IMR-90 (cell line): ENCODE results near the gene SHISA3.

ENCODE experiments used
- RAD21 ChIP-seq: IDR thresholded peaks from 2 replicates; pipeline ENCODE4 v1.6.1; 2012; ENCODE audit warnings: low read length, improper control_type of control experiment
- RFX5 ChIP-seq: IDR thresholded peaks from 2 replicates; pipeline ENCODE4 v1.8.0; 2012; ENCODE audit warnings: low read depth, mild to moderate bottlenecking, low read length, moderate library complexity
- TF ChIP-seq, protein P1 (sequence below): conservative IDR thresholded peaks from 2 replicates; pipeline ENCODE4 v1.5.1; 2012; ENCODE audit warnings: mild to moderate bottlenecking, low read depth, low read length, improper control_type of control experiment
- TF ChIP-seq, protein P2 (sequence below): fragments of 150-350 bp; IDR thresholded peaks from 2 replicates; pipeline ENCODE4 v1.6.1; 2017; ENCODE audit warnings: mild to moderate bottlenecking, antibody characterized with exemption, low read length, low read depth

DNA sequence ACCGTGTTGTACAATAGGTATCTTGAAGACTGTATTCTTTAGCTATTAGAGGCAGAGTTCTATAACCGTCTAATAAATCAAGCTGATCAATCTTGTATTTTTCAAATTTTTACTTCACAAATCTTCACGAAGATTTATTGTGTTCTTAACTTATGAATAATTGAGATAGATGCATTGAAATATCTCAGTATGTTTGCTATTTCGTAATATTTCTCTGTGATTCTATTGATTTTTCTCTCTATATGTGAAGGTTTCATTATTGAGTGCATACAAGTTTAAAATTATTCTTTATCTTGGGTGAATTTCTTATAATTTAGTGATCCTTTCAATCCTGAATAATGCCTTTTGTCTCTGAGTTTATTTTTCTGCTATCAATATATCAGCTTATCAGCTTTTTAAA lies 19.8 kb upstream of the SHISA3 start:
- TF ChIP-seq, protein P1, sequence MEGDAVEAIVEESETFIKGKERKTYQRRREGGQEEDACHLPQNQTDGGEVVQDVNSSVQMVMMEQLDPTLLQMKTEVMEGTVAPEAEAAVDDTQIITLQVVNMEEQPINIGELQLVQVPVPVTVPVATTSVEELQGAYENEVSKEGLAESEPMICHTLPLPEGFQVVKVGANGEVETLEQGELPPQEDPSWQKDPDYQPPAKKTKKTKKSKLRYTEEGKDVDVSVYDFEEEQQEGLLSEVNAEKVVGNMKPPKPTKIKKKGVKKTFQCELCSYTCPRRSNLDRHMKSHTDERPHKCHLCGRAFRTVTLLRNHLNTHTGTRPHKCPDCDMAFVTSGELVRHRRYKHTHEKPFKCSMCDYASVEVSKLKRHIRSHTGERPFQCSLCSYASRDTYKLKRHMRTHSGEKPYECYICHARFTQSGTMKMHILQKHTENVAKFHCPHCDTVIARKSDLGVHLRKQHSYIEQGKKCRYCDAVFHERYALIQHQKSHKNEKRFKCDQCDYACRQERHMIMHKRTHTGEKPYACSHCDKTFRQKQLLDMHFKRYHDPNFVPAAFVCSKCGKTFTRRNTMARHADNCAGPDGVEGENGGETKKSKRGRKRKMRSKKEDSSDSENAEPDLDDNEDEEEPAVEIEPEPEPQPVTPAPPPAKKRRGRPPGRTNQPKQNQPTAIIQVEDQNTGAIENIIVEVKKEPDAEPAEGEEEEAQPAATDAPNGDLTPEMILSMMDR: no peak
- no peak for TF ChIP-seq RAD21
- TF ChIP-seq RFX5: no peak
- TF ChIP-seq, protein P2, sequence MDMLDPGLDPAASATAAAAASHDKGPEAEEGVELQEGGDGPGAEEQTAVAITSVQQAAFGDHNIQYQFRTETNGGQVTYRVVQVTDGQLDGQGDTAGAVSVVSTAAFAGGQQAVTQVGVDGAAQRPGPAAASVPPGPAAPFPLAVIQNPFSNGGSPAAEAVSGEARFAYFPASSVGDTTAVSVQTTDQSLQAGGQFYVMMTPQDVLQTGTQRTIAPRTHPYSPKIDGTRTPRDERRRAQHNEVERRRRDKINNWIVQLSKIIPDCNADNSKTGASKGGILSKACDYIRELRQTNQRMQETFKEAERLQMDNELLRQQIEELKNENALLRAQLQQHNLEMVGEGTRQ: no peak
